NCI-H1694 treated with DMSO at 0.1 percent for 48 hours (cell line): Measurements from ENCODE around the gene TP53I13.

Experiments used
- DNase-seq: peaks from one replicate; lab custom pipeline; 2025; lab: John Stamatoyannopoulos, UW

The TP53I13 gene

GRCh38 chr17:29581583-29582253 is 13.2 kb downstream of the TP53I13 start:
- DNase-seq, result peak; percentile 23

GRCh38 chr17:29582254-29582765 is 13.8 kb downstream of the TP53I13 start:
- DNase-seq, result peak; percentile 62

GRCh38 chr17:29582772-29583171 is 14.3 kb downstream of the TP53I13 start:
- peak; percentile 81 for DNase-seq

GRCh38 chr17:29583324-29584248 is 15.1 kb downstream of the TP53I13 start:
- DNase-seq, result peak; percentile 59

- DNase-seq, result no peak
These were observed 16.1 kb downstream of the TP53I13 start for GRCh38 chr17:29584452-29585079.

- DNase-seq, result no peak
These were observed 16.7 kb downstream of the TP53I13 start for GRCh38 chr17:29585080-29585751.

GRCh38 chr17:29586676-29587469 is 18.4 kb downstream of the TP53I13 start:
- no peak for DNase-seq

- DNase-seq, result no peak
These were observed 19.1 kb downstream of the TP53I13 start for GRCh38 chr17:29587591-29587990.

GRCh38 chr17:29588017-29588561 is 19.6 kb downstream of the TP53I13 start:
- no peak for DNase-seq

- no peak for DNase-seq
These were observed 20.3 kb downstream of the TP53I13 start for GRCh38 chr17:29588562-29589411.

GRCh38 chr17:29589524-29590410 is 21.3 kb downstream of the TP53I13 start, which contains the start of gene GIT1:
GIT1 (minus strand) TSS chr17:29589648; CDS start chr17:29589378, 270 bp downstream.
- DNase-seq, result peak; percentile 65

GRCh38 chr17:29590411-29591145 is 22.1 kb downstream of the TP53I13 start:
- DNase-seq, result peak; percentile 67

- DNase-seq, result peak; percentile 93
These were observed 22.7 kb downstream of the TP53I13 start for GRCh38 chr17:29591146-29591736.

- DNase-seq, result peak; percentile 93
These were observed 23.5 kb downstream of the TP53I13 start for GRCh38 chr17:29591737-29592608.

- DNase-seq, result peak; percentile 74
These were observed 24.5 kb downstream of the TP53I13 start, which contains the start of gene ANKRD13B for GRCh38 chr17:29592850-29593551. ANKRD13B (plus strand) TSS chr17:29593132; CDS start chr17:29593622, 490 bp downstream.
